Suprapubic skin (tissue), 4 donors: ENCODE data around the gene PPT1.

ENCODE experiments used
- CTCF ChIP-seq, 2 donors: fragments of 200-600 bp in 1 of 2; fragments of 450-650 bp in 1 of 2; sonication (generic) in 1 of 2; IDR thresholded peaks; one replicate each; pipeline ENCODE4 v1.5.1; 2016 to 2019; ENCODE audit warnings: antibody characterized with exemption in 2 of 2, mild to moderate bottlenecking in 1 of 2, moderate library complexity in 1 of 2
- EP300 ChIP-seq: sonication (generic); formaldehyde crosslinking; IDR thresholded peaks from one replicate; pipeline ENCODE4 v1.6.1; 2017; ENCODE audit warnings: antibody characterized with exemption
- POLR2A ChIP-seq, 2 donors: fragments of 450-650 bp; IDR thresholded peaks; one replicate each; pipeline ENCODE4 v1.6.1; 2017; ENCODE audit warnings: antibody characterized with exemption in 2 of 2, mild to moderate bottlenecking in 2 of 2, moderate library complexity in 2 of 2
- POLR2AphosphoS5 ChIP-seq, 3 donors: sonication (generic); formaldehyde crosslinking; IDR thresholded peaks; one replicate each; pipeline ENCODE4 v1.6.1; 2017; ENCODE audit warnings: antibody characterized with exemption in 3 of 3

GRCh38 chr1:40056519-40057309 is 40.3 kb downstream of the PPT1 start:
- TF ChIP-seq POLR2A (IDR thresholded peaks at IDR 0.05) (no peak), CTCF (IDR thresholded peaks at IDR 0.05) (no peak), EP300 (no peak), POLR2AphosphoS5 (IDR thresholded peaks at IDR 0.05) (no peak)
